ENCODE data around the gene CLRN3. TPM values are rescaled to one million over a fixed set of nuclear protein-coding genes. Genes with fewer than 3 reads are reported as not detected.

CLRN3 gene
- total RNA-seq, 1 donor from 2014 or later: not detected

GRCh38 chr10:127860592-127860991, 32.1 kb downstream of the CLRN3 start:
- DNase-seq (ENCODE audit: low read depth) (no peak), FAIRE-seq (no peak)
- Histone ChIP-seq H4K20me1 (ENCODE audit: insufficient read depth, low read length) (no peaks in the 10 kb centered on the region), H3K9me3 (ENCODE audit: insufficient read depth, low read depth, low read length) (no peaks in the 10 kb centered on the region), H3K9ac (ENCODE audit: low read length) (no peak overlapping the region), H3K4me3 (ENCODE audit: insufficient read depth, low read depth, low read length) (no peak overlapping the region), H3K4me2 (ENCODE audit: low read length) (no peak overlapping the region), H3K79me2 (ENCODE audit: insufficient read depth, low read length) (no peaks in the 10 kb centered on the region), H2AFZ (ENCODE audit: low read depth, low read length) (no peak overlapping the region), H3K36me3 (ENCODE audit: insufficient read depth, low read length) (no peaks in the 10 kb centered on the region), H3K4me1 (ENCODE audit: insufficient read depth, low read length) (no peaks in the 10 kb centered on the region), H3K27ac (ENCODE audit: low read depth, low read length) (no peak overlapping the region), H3K27me3 (ENCODE audit: insufficient read depth, low read length) (no peaks in the 10 kb centered on the region)
- H3K4me1 Mint-ChIP-seq (ENCODE audit: low read depth, unreplicated experiment): no peaks in the 10 kb centered on the region
- H3K36me3 Mint-ChIP-seq (ENCODE audit: low read depth, unreplicated experiment): no peaks in the 10 kb centered on the region
- H3K27me3 Mint-ChIP-seq (ENCODE audit: low read depth, unreplicated experiment): peaks cover 2% of the 10 kb centered on the region
- no peak overlapping the region for H3K27ac Mint-ChIP-seq (ENCODE audit: unreplicated experiment)
- H3K9me3 Mint-ChIP-seq (ENCODE audit: unreplicated experiment): peaks cover 18% of the 10 kb centered on the region
- no peak for TF ChIP-seq EZH2 (IDR thresholded peaks at IDR 0.05; ENCODE audit: insufficient read depth, low read length)
- no peak for TF ChIP-seq CTCF (IDR thresholded peaks at IDR 0.05; ENCODE audit: insufficient read depth, low read depth, low read length)
- no peak overlapping the region for H3K4me3 Mint-ChIP-seq (ENCODE audit: unreplicated experiment)

DNA sequence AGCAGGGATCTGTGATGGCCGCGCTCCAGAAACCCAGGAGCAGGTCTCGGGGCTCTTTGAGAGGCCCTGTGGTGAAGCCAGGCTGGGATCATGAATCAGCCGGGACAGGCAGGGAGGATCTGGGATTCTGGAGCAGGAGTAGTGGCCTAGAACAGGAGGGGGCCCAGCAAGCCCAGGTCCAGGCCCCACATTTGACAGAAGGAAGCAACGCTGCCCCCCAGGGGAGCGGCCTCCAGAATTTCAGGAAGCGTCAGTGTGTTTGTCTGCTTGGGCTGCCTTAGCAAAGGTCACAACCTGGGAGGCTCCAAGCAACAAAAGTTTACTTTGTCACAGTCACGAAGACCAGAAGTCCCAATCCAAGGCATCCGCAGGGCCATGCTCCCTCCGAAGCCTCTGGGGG, 36.8 kb downstream of the CLRN3 start:
- no peak for TF ChIP-seq EZH2 (IDR thresholded peaks at IDR 0.05; ENCODE audit: insufficient read depth, low read length)
- no peak for TF ChIP-seq CTCF (IDR thresholded peaks at IDR 0.05; ENCODE audit: insufficient read depth, low read depth, low read length)
- Mint-ChIP-seq H3K9me3 (ENCODE audit: unreplicated experiment) (peaks cover 2% of the 10 kb centered on the region), H3K4me1 (ENCODE audit: low read depth, unreplicated experiment) (no peaks in the 10 kb centered on the region), H3K4me3 (ENCODE audit: unreplicated experiment) (no peak overlapping the region), H3K27me3 (ENCODE audit: low read depth, unreplicated experiment) (peaks cover 20% of the 10 kb centered on the region), H3K27ac (ENCODE audit: unreplicated experiment) (no peak overlapping the region), H3K36me3 (ENCODE audit: low read depth, unreplicated experiment) (no peaks in the 10 kb centered on the region)
- Histone ChIP-seq H3K4me3 (ENCODE audit: insufficient read depth, low read depth, low read length) (no peak overlapping the region), H2AFZ (ENCODE audit: low read depth, low read length) (no peak overlapping the region), H3K36me3 (ENCODE audit: insufficient read depth, low read length) (no peaks in the 10 kb centered on the region), H3K79me2 (ENCODE audit: insufficient read depth, low read length) (no peaks in the 10 kb centered on the region), H3K27ac (ENCODE audit: low read depth, low read length) (no peak overlapping the region), H3K9ac (ENCODE audit: low read length) (no peak overlapping the region), H3K4me1 (ENCODE audit: insufficient read depth, low read length) (no peaks in the 10 kb centered on the region), H4K20me1 (ENCODE audit: insufficient read depth, low read length) (no peaks in the 10 kb centered on the region), H3K27me3 (ENCODE audit: insufficient read depth, low read length) (peaks cover 4% of the 10 kb centered on the region), H3K4me2 (ENCODE audit: low read length) (no peak overlapping the region), H3K9me3 (ENCODE audit: insufficient read depth, low read depth, low read length) (no peaks in the 10 kb centered on the region)
- no peak for FAIRE-seq
- DNase-seq (ENCODE audit: low read depth): no peak

GRCh38 chr10:127855591-127855881, 37.2 kb downstream of the CLRN3 start:
- Mint-ChIP-seq H3K27me3 (ENCODE audit: low read depth, unreplicated experiment) (peaks cover 25% of the 10 kb centered on the region), H3K27ac (ENCODE audit: unreplicated experiment) (no peak overlapping the region)

More at GRCh38 chr10:127855591-127855881, 37.2 kb downstream of the CLRN3 start:
- Mint-ChIP-seq H3K9me3 (ENCODE audit: unreplicated experiment) (peaks cover 2% of the 10 kb centered on the region), H3K4me1 (ENCODE audit: low read depth, unreplicated experiment) (no peaks in the 10 kb centered on the region), H3K4me3 (ENCODE audit: unreplicated experiment) (no peak overlapping the region), H3K36me3 (ENCODE audit: low read depth, unreplicated experiment) (no peaks in the 10 kb centered on the region)
- Histone ChIP-seq H4K20me1 (ENCODE audit: insufficient read depth, low read length) (no peaks in the 10 kb centered on the region), H3K79me2 (ENCODE audit: insufficient read depth, low read length) (no peaks in the 10 kb centered on the region), H3K27ac (ENCODE audit: low read depth, low read length) (no peak overlapping the region), H3K36me3 (ENCODE audit: insufficient read depth, low read length) (no peaks in the 10 kb centered on the region), H3K4me1 (ENCODE audit: insufficient read depth, low read length) (no peaks in the 10 kb centered on the region), H3K4me3 (ENCODE audit: insufficient read depth, low read depth, low read length) (no peak overlapping the region), H3K9me3 (ENCODE audit: insufficient read depth, low read depth, low read length) (no peaks in the 10 kb centered on the region), H3K9ac (ENCODE audit: low read length) (no peak overlapping the region), H3K27me3 (ENCODE audit: insufficient read depth, low read length) (peaks cover 4% of the 10 kb centered on the region), H3K4me2 (ENCODE audit: low read length) (no peak overlapping the region), H2AFZ (ENCODE audit: low read depth, low read length) (no peak overlapping the region)
- FAIRE-seq: no peak
- TF ChIP-seq EZH2 (IDR thresholded peaks at IDR 0.05; ENCODE audit: insufficient read depth, low read length) (no peak), CTCF (IDR thresholded peaks at IDR 0.05; ENCODE audit: insufficient read depth, low read depth, low read length) (no peak)
- no peak for DNase-seq (ENCODE audit: low read depth)

Measured in astrocyte (in vitro differentiated cells and primary cell).